ENCODE results near the gene SLC26A1. TPM values are rescaled to one million over a fixed set of nuclear protein-coding genes. Genes with fewer than 3 reads are reported as not detected.

SLC26A1 gene
- total RNA-seq, 1 experiment from 2014 or later: 0.09 TPM

GRCh38 chr4:1008840-1009541 is 15.8 kb upstream of the SLC26A1 start:
- H3T11ph ChIP-seq (ENCODE audit: low read length): no peak overlapping the region
- H2AFZ ChIP-seq (ENCODE audit: low read length): no peak overlapping the region
- no peak overlapping the region for H3K56ac ChIP-seq (ENCODE audit: insufficient read length, low read depth, low read length)
- no peak overlapping the region for H3K9ac ChIP-seq (ENCODE audit: extremely low read depth, insufficient read length, low read length)
- no peaks in the 10 kb centered on the region for H3K79me2 ChIP-seq (ENCODE audit: insufficient read depth, low read length)
- H3K4me3 Mint-ChIP-seq: peak overlapping the region; percentile 56 to 77
- H3K18ac ChIP-seq (ENCODE audit: insufficient read length, low read depth, low read length): no peak overlapping the region
- H3K27me3 Mint-ChIP-seq (ENCODE audit: low read depth): peaks cover 61% of the 10 kb centered on the region
- peak; percentile 62 for DNase-seq
- no peak overlapping the region; the same call in 1 of the 2 replicates for H2BK15ac ChIP-seq (ENCODE audit: low read depth, low read length)
- peaks cover 3 to 13% of the 10 kb centered on the region in 2 experiments; a peak in 4 of 5 replicates for H3K9me3 Mint-ChIP-seq
- no peak overlapping the region for H4K8ac ChIP-seq (replicated peaks; ENCODE audit: insufficient read length, low read depth, low read length)
- H3K36me3 Mint-ChIP-seq (ENCODE audit: insufficient read depth in 1 of 3, low read depth in 3 of 3): peaks cover 0 to 2% (median 0%) of the 10 kb centered on the region in 3 experiments; a peak in 2 of 7 replicates
- no peak overlapping the region for H2BK120ac ChIP-seq (ENCODE audit: low read depth, low read length, poor library complexity, severe bottlenecking)
- H3K23me2 ChIP-seq (ENCODE audit: insufficient read length, low read depth, low read length, poor library complexity, severe bottlenecking): peaks cover 14% of the 10 kb centered on the region
- H3K4ac ChIP-seq (ENCODE audit: low read depth, low read length): no peak overlapping the region
- no peak overlapping the region for H4K5ac ChIP-seq (ENCODE audit: insufficient read length, low read depth, low read length)
- no peak overlapping the region for H3K27ac Mint-ChIP-seq
- H3K9me3 ChIP-seq (ENCODE audit: control insufficient read depth, low read depth, low read length): no peaks in the 10 kb centered on the region
- peaks cover 11 to 12% of the 10 kb centered on the region in 2 experiments for H3K4me1 Mint-ChIP-seq
- H3K79me1 ChIP-seq (ENCODE audit: insufficient read depth, low read depth, low read length, poor library complexity, severe bottlenecking): no peaks in the 10 kb centered on the region
- no peak overlapping the region for H4K91ac ChIP-seq (ENCODE audit: insufficient read length, low read depth, low read length)
- no CpG with 5 or more reads among the region's 36 CpGs for WGBS (ENCODE audit: extremely low coverage, insufficient read length, low lambda C conversion rate)
- H2BK20ac ChIP-seq (ENCODE audit: low read depth, low read length, poor library complexity, severe bottlenecking): no peak overlapping the region
- H2BK12ac ChIP-seq (ENCODE audit: insufficient read length, low read depth, low read length): no peak overlapping the region
- peaks cover 23% of the 10 kb centered on the region; the same call in 1 of the 2 replicates for H3K27me3 ChIP-seq (ENCODE audit: insufficient read depth, low read length)
- no peak overlapping the region for H3K23ac ChIP-seq (ENCODE audit: insufficient read length, low read depth, low read length)
- H3K4me1 ChIP-seq (ENCODE audit: insufficient read depth, low read length): no peaks in the 10 kb centered on the region
- no peak overlapping the region for H2AK5ac ChIP-seq (ENCODE audit: insufficient read length, low read length)
- H4K20me1 ChIP-seq (ENCODE audit: control insufficient read depth, insufficient read depth, insufficient read length): no peaks in the 10 kb centered on the region
- peak overlapping the region; percentile 89 for H3K4me2 ChIP-seq (ENCODE audit: insufficient read depth, insufficient read length, low read length)
- no peak overlapping the region for H2BK5ac ChIP-seq (ENCODE audit: insufficient read length, low read length)
- H3K14ac ChIP-seq (ENCODE audit: insufficient read depth, low read length): no peak overlapping the region
- no peak overlapping the region for H3K27ac ChIP-seq (ENCODE audit: insufficient read length, low read depth, low read length)
- TF ChIP-seq CTCF (conservative IDR thresholded peaks at IDR 0.05): no peak

All from H9 (cell line).